GM23248 (cell line): ENCODE results near the gene BIRC7.

Experiments used
- EZH2 ChIP-seq: fragments of 200-600 bp; sonication (generic); IDR thresholded peaks from 2 replicates; pipeline ENCODE4 v1.6.1; 2018; ENCODE audit warnings: antibody characterized with exemption, mild to moderate bottlenecking; ENCODE audit not compliant: insufficient read depth, poor library complexity, severe bottlenecking
- EZH2phosphoT487 ChIP-seq: fragments of 200-600 bp; sonication (generic); IDR thresholded peaks from 2 replicates; pipeline ENCODE4 v1.6.1; 2018; ENCODE audit warnings: antibody characterized with exemption, moderate library complexity, mild to moderate bottlenecking, low read depth; ENCODE audit not compliant: insufficient read depth

DNA sequence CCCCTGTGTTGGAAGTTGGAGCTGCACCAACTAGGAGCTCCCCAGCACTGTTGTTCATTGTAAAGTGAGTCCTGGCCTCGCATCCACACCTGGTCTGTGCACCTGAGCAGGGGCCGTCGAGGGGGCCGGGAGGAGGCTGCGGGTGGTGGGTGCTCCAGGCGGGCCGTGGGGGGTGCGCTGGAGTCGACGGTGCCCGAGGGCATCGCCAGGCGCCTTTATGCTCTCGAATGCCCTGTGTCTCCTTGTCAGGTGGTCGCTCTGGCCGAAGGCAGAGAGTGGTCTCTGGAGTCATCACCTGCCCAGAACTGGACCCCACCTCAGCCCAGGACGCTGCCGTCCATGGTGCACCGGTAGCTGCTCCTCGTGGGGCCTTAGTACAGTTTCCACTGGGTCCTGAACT is 41.3 kb downstream of the BIRC7 start:
- no peak for TF ChIP-seq EZH2
- TF ChIP-seq EZH2phosphoT487 = no peak
